Measurements from ENCODE around the gene MRAS. TPM values are rescaled to one million over a fixed set of nuclear protein-coding genes. Genes with fewer than 3 reads are reported as not detected.
"Not testable (repeated sequence)": the region's sequence is repeated elsewhere in the genome, so short reads cannot be mapped to it uniquely, and the experiment has no call there.

Gene MRAS
- total RNA-seq, 4 donors from 2014 or later: 35.6 to 59.2 (median 45.8) TPM

DNA sequence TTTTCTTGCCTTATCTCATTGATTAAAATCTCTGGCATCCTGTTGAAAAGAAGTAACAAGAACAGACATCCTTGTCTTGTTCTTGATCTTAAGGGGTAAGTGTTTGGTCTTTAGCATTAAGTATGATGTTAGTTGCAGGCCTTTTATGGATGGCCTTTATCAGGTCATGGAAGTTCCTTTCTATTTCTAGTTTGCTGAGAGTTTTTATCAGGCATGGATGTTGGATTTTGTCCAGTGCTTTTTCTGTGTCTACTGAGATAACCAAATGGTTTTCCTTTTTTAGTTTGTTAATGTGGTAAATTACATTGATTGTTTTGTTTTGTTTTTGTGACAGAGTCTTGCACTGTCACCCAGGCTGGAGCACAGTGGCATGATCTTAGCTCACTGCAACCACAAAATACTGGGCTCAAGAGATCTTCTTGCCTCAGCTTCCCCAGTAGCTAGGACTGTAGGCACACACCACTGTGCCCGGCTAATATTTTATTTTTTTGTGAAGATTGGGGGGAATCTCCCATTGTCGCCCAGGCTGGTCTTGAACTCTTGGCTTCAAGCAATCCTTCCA is 26.3 kb downstream of the MRAS start:
- peaks cover 0 to 31% (median 14%) of the 10 kb centered on the region in 4 donors for H3K36me3 ChIP-seq
- TF ChIP-seq CTCF (IDR thresholded peaks at IDR 0.05): no peak
- no peak for TF ChIP-seq POLR2A (IDR thresholded peaks at IDR 0.05; ENCODE audit: low read depth)
- no peak for TF ChIP-seq EP300 (IDR thresholded peaks at IDR 0.05)
- no peak for TF ChIP-seq POLR2AphosphoS5 (IDR thresholded peaks at IDR 0.05)
- H3K27me3 ChIP-seq: no peaks in the 10 kb centered on the region
- DNase-seq (ENCODE audit: extremely low spot score): no peak
- H3K4me1 ChIP-seq: peaks cover 13 to 43% (median 24%) of the 10 kb centered on the region in 4 donors
- H3K27ac ChIP-seq (replicated peaks in 1 of 4): no peak overlapping the region
- no peak overlapping the region for H3K4me3 ChIP-seq
- intact Hi-C loops (cut with DNase I): no loop called here
- WGBS: 50% methylated on average over 2 of the region's 2 CpGs
- no peaks in the 10 kb centered on the region for H3K9me3 ChIP-seq

GRCh38 chr3:138375447-138375846 is 27.1 kb downstream of the MRAS start:
- H3K4me1 ChIP-seq: peaks cover 7 to 39% (median 21%) of the 10 kb centered on the region in 4 donors
- no peaks in the 10 kb centered on the region for H3K9me3 ChIP-seq
- H3K4me3 ChIP-seq: no peak overlapping the region
- intact Hi-C loops (cut with DNase I): no loop called here
- no peak overlapping the region for H3K27ac ChIP-seq (replicated peaks in 1 of 4)
- 82% methylated on average over 4 of the region's 4 CpGs for WGBS
- peaks cover 0 to 31% (median 13%) of the 10 kb centered on the region in 4 donors for H3K36me3 ChIP-seq
- DNase-seq (ENCODE audit: extremely low spot score): no peak
- TF ChIP-seq POLR2AphosphoS5 (IDR thresholded peaks at IDR 0.05): no peak
- no peak for TF ChIP-seq EP300 (IDR thresholded peaks at IDR 0.05)
- no peak for TF ChIP-seq CTCF (IDR thresholded peaks at IDR 0.05)
- TF ChIP-seq POLR2A (IDR thresholded peaks at IDR 0.05; ENCODE audit: low read depth): no peak
- H3K27me3 ChIP-seq: no peaks in the 10 kb centered on the region

- peaks cover 0 to 31% (median 13%) of the 10 kb centered on the region in 4 donors for H3K36me3 ChIP-seq
- WGBS: 72% methylated on average over 2 of the region's 2 CpGs
- no peak overlapping the region for H3K4me3 ChIP-seq
- no peak for DNase-seq (ENCODE audit: extremely low spot score)
- no peaks in the 10 kb centered on the region for H3K27me3 ChIP-seq
- no peak for TF ChIP-seq POLR2A (IDR thresholded peaks at IDR 0.05; ENCODE audit: low read depth)
- TF ChIP-seq POLR2AphosphoS5 (IDR thresholded peaks at IDR 0.05): no peak
- no peak for TF ChIP-seq CTCF (IDR thresholded peaks at IDR 0.05)
- no peak for TF ChIP-seq EP300 (IDR thresholded peaks at IDR 0.05)
- peaks cover 16 to 44% (median 27%) of the 10 kb centered on the region in 4 donors for H3K4me1 ChIP-seq
- no peak overlapping the region for H3K27ac ChIP-seq (replicated peaks in 1 of 4)
- H3K9me3 ChIP-seq: no peaks in the 10 kb centered on the region
- intact Hi-C loops (cut with DNase I): no loop called here
Measured at GRCh38 chr3:138376663-138377062, 28.3 kb downstream of the MRAS start.

DNA sequence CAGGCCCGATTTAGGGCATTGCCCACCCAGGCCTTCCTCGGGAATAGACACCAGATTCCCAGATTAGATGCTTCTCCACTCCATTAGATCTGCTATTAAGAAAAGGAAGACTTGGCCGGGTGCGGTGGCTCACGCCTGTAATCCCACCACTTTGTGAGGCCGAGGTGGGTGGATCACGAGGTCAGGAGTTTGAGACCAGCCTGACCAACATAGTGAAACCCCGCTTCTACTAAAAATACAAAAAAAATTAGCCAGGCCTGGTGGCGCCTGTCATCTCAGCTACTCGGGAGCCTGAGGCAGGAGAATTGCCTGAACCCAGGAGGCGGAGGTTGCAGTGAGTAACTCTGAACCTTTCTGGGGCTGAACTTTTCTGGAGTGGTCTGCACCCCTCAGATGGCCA is 28.8 kb downstream of the MRAS start:
- intact Hi-C loops (cut with DNase I); H3K27me3 ChIP-seq; DNase-seq (ENCODE audit: extremely low spot score); H3K27ac ChIP-seq (replicated peaks in 1 of 4); H3K4me3 ChIP-seq; H3K9me3 ChIP-seq: not testable (repeated sequence)
- Histone ChIP-seq H3K4me1 (peaks cover 22 to 44% (median 30%) of the 10 kb centered on the region in 4 donors), H3K36me3 (peaks cover 0 to 31% (median 13%) of the 10 kb centered on the region in 4 donors)
- 93% methylated on average over 9 of the region's 11 CpGs for WGBS

GRCh38 chr3:138377804-138378203 is 29.4 kb downstream of the MRAS start:
- H3K27me3 ChIP-seq: no peaks in the 10 kb centered on the region
- TF ChIP-seq CTCF (IDR thresholded peaks at IDR 0.05) (no peak), EP300 (IDR thresholded peaks at IDR 0.05) (no peak)
- intact Hi-C loops (cut with DNase I): no loop called here
- H3K27ac ChIP-seq (replicated peaks in 1 of 4): no peak overlapping the region
- DNase-seq (ENCODE audit: extremely low spot score): no peak
- no peak overlapping the region for H3K4me3 ChIP-seq
- 95% methylated on average over 5 of the region's 5 CpGs for WGBS
- H3K36me3 ChIP-seq: peaks cover 0 to 28% (median 13%) of the 10 kb centered on the region in 4 donors
- no peaks in the 10 kb centered on the region for H3K9me3 ChIP-seq
- peaks cover 28 to 48% (median 36%) of the 10 kb centered on the region in 4 donors for H3K4me1 ChIP-seq

All from esophagus muscularis mucosa (tissue), 4 donors.